Heart left ventricle (tissue), 16 donors: Measurements from ENCODE around the gene ANKRD13B. TPM values are rescaled to one million over a fixed set of nuclear protein-coding genes. Genes with fewer than 3 reads are reported as not detected.

Experiments
- ATAC-seq, 4 donors: fragments of 200-7000 bp; cut with Tn5 transposase; one replicate each; pipeline ENCODE4 v1.9.1; 2020 to 2022; ENCODE audit warnings: moderate library complexity in 4 of 4, mild to moderate bottlenecking in 3 of 4, moderate number of reproducible peaks in 1 of 4
- DNase-seq, 5 donors: peaks; one replicate each; pipeline ENCODE4 v3.0.0-alpha.2; 2020
- H3K27ac ChIP-seq, 12 donors: fragments of 200-600 bp; sonication (generic) in 4 of 12; one replicate each; pipeline versions ENCODE4 v1.5.0 to v1.8.0; 2016 to 2022; ENCODE audit warnings: mild to moderate bottlenecking in 2 of 12
- H3K27me3 ChIP-seq, 9 donors: fragments of 200-600 bp; sonication (generic) in 2 of 9; one replicate each; pipeline versions ENCODE4 v1.5.1 to v1.8.0; 2016 to 2022; ENCODE audit warnings: mild to moderate bottlenecking in 3 of 9
- H3K36me3 ChIP-seq, 9 donors: fragments of 200-600 bp; sonication (generic) in 2 of 9; one replicate each; pipeline versions ENCODE4 v1.5.0 to v1.8.0; 2018 to 2022; ENCODE audit warnings: mild to moderate bottlenecking in 2 of 9
- H3K4me1 ChIP-seq, 12 donors: fragments of 200-600 bp; sonication (generic) in 4 of 12; one replicate each; pipeline versions ENCODE4 v1.5.0 to v1.8.0; 2016 to 2022; ENCODE audit warnings: mild to moderate bottlenecking in 3 of 12
- H3K4me3 ChIP-seq, 12 donors: fragments of 200-600 bp; sonication (generic) in 4 of 12; one replicate each; pipeline versions ENCODE4 v1.5.0 to v1.8.0; 2017 to 2022; ENCODE audit warnings: mild to moderate bottlenecking in 9 of 12, moderate library complexity in 4 of 12
- H3K9me3 ChIP-seq, 12 donors: fragments of 200-600 bp; sonication (generic) in 4 of 12; one replicate each; pipeline versions ENCODE4 v1.5.0 to v1.8.0; 2016 to 2022; ENCODE audit warnings: mild to moderate bottlenecking in 1 of 12
- POLR2A ChIP-seq, 2 donors: fragments of 450-650 bp; IDR thresholded peaks; one replicate each; pipeline ENCODE4 v1.6.1; 2017; ENCODE audit warnings: antibody characterized with exemption in 2 of 2, mild to moderate bottlenecking in 2 of 2, moderate library complexity in 2 of 2
- WGBS, 4 donors: extraction: QIAGEN DNeasy Blood & Tissue Kit in 2 of 4; methylation state at CpG; one replicate each; pipeline versions ENCODE4 v1.1.5 to v1.1.7; 2013 to 2018; 5-methylcytosine and 5-hydroxymethylcytosine counted together
- intact Hi-C, 10 donors: fragments of 100-400 bp; cut with DNase I; formaldehyde crosslinking; loops; one replicate each; pipeline versions ENCODE4 v1.11.1 to v1.14.2; 2022
- polyA plus RNA-seq, 2 donors: library from polyadenylated mRNA; stranded (reverse); fragments of 200-250 nt; gene quantifications; one replicate each; pipeline ENCODE4 v1.2.3, GENCODE V29; 2013
- total RNA-seq, 9 donors: library from RNA; depleted of rRNA in 2 of 9; stranded (reverse); fragments of >200 nt in 2 of 9; fragmentation: NEBNext Ultra II Directional in 3 of 9; extraction: Animal tissue kit (Norgen Biotek cat#: 25700) in 3 of 9; gene quantifications; one replicate each; pipeline versions ENCODE4 v1.1.0 to v1.2.4, GENCODE V29; 2016 to 2023
- TF ChIP-seq, protein P1 (sequence below), 12 donors: fragments of 200-600 bp; sonication (generic) in 4 of 12; IDR thresholded peaks; one replicate each; pipeline versions ENCODE4 v1.5.0 to v1.8.0; 2018 to 2022; ENCODE audit warnings: antibody characterized with exemption in 12 of 12, mild to moderate bottlenecking in 5 of 12
- donor health status: ischemic (EF 13 %, LVEDD 7.1; RV severe dilation, severe dysfunction).
- donor health status: healthy with polysubstance abuse.
- donor health status: DM: no; HTN: yes; CAD: no.
- donor health status: DM: no; HTN: no; CAD: no.
- donor health status: ischemic (EF 25% LVEDD 6.9; RV normal size, moderate dysfunction).
- donor health status: ischemic (EF 25% LVEDD 5.7; RV mildly dilated, moderate dysfunction).
- donor health status: healthy.
- donor health status: DM: yes; HTN: yes; CAD: no.
- donor health status: ischemic (EF 35%, LVEDD 5.7; RV mildly dilated, moderate dysfunction).
- donor health status: nonischemic (EF 11% LVEDD 7.7; RV severe dilation, severe dysfunction).
- donor health status: DM: yes; HTN: yes; CAD: no.
- donor health status: PGD.
- donor health status: ischemic (EF 29% LVEDD 5.4; RV normal size, mild dysfunction).
- donor health status: nonischemic (EF 23%, LVEDD 6.1; RV moderate dilation, normal function).

The ANKRD13B gene
- total and polyA plus RNA-seq, 11 donors: 4.1 to 12.7 (median 6.1) TPM

DNA sequence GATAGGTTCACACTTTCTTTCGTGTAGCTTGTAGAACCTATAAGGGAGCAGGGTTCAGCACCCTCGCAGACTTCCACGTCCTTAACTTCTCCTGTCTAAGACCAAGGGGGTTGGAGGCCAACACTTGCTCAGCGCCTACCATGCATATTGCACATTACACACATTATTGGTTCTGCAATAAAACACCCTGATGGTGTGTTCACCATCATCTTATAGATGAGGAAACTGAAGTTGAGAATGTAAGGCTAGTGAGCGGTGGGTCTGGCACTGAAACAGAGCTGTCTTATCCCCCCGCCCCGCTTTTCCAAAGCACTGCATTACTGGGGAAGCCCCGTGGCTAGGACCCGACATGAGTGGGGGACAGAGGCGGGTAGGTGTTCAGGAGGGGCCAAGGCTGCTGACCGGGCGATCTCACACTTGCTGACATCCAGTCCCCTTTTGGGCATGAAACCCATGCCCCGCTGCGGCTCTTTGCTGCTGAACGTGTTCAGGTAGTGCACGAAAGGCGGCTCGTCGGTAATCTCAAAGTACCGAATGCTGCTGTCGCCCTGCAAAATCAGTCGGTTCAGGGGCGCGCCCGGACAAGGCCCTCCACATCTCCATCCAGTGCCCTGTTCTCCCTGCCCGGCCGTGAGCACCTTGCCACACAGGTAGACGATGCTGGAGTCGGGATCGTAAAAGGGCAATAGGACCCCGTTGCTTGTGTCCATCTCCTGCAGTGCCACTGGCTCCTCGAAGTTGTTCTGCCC, 23.5 kb downstream of the ANKRD13B start:
- TF ChIP-seq POLR2A (IDR thresholded peaks at IDR 0.05): no peak
- TF ChIP-seq, protein P1, sequence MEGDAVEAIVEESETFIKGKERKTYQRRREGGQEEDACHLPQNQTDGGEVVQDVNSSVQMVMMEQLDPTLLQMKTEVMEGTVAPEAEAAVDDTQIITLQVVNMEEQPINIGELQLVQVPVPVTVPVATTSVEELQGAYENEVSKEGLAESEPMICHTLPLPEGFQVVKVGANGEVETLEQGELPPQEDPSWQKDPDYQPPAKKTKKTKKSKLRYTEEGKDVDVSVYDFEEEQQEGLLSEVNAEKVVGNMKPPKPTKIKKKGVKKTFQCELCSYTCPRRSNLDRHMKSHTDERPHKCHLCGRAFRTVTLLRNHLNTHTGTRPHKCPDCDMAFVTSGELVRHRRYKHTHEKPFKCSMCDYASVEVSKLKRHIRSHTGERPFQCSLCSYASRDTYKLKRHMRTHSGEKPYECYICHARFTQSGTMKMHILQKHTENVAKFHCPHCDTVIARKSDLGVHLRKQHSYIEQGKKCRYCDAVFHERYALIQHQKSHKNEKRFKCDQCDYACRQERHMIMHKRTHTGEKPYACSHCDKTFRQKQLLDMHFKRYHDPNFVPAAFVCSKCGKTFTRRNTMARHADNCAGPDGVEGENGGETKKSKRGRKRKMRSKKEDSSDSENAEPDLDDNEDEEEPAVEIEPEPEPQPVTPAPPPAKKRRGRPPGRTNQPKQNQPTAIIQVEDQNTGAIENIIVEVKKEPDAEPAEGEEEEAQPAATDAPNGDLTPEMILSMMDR (IDR thresholded peaks at IDR 0.05): no peak
- Histone ChIP-seq H3K4me1 (peaks cover 6 to 87% (median 68%) of the 10 kb centered on the region in 12 donors), H3K4me3 (peak overlapping the region in 11 of 12 donors; percentile 29 to 61 (median 48)), H3K27ac (peak overlapping the region in 2 of 12 donors; percentile 44 to 51), H3K27me3 (no peaks in the 10 kb centered on the region), H3K9me3 (no peaks in the 10 kb centered on the region), H3K36me3 (peaks cover 0 to 10% (median 0%) of the 10 kb centered on the region in 9 donors)
- ATAC-seq: no peak
- WGBS, 4 donors: 63 to 71% (median 67%) methylated on average over 21 to 32 of the region's 32 CpGs
- DNase-seq: peak in 1 of 5 donors; percentile 31
- intact Hi-C loops: loop anchor here in 1 of 10 donors (5.0 kb wide), 2 partner anchors 34 to 161 kb away; no protein-coding TSS in a partner anchor

DNA sequence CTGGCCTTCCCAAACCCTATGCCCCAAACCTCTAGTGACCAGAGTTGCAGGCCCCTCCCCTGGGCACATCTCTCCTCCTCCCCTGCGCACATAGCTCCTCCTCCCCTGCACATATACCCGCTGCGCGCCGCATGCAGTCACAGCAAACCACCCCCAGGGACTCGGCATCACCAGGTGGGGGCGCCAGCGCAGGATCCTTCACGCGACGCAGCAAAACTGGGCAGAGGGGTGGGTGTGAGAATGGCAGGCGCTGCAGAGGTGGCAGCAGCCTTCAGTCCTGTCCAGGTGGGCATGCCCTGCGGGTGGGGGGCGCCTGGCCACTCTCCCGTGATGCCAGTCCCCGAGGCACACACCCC, 24.2 kb downstream of the ANKRD13B start:
- Histone ChIP-seq H3K4me1 (peaks cover 6 to 93% (median 72%) of the 10 kb centered on the region in 12 donors), H3K36me3 (peaks cover 0 to 10% (median 0%) of the 10 kb centered on the region in 9 donors), H3K27me3 (no peaks in the 10 kb centered on the region), H3K4me3 (peak overlapping the region in 9 of 12 donors; percentile 27 to 61 (median 43)), H3K27ac (no peak overlapping the region), H3K9me3 (no peaks in the 10 kb centered on the region)
- ATAC-seq (no peak), DNase-seq (peak in 4 of 5 donors; percentile 64 to 89 (median 71))
- 25 to 57% (median 34%) methylated on average over 15 to 16 of the region's 16 CpGs for WGBS, 4 donors
- intact Hi-C loops: loop anchor here in 1 of 10 donors (5.0 kb wide), 2 partner anchors 35 to 160 kb away; no protein-coding TSS in a partner anchor
- TF ChIP-seq, protein P1 (IDR thresholded peaks at IDR 0.05): peak in 10 of 12 donors; percentile 17 to 56 (median 38)
- no peak for TF ChIP-seq POLR2A (IDR thresholded peaks at IDR 0.05)

DNA sequence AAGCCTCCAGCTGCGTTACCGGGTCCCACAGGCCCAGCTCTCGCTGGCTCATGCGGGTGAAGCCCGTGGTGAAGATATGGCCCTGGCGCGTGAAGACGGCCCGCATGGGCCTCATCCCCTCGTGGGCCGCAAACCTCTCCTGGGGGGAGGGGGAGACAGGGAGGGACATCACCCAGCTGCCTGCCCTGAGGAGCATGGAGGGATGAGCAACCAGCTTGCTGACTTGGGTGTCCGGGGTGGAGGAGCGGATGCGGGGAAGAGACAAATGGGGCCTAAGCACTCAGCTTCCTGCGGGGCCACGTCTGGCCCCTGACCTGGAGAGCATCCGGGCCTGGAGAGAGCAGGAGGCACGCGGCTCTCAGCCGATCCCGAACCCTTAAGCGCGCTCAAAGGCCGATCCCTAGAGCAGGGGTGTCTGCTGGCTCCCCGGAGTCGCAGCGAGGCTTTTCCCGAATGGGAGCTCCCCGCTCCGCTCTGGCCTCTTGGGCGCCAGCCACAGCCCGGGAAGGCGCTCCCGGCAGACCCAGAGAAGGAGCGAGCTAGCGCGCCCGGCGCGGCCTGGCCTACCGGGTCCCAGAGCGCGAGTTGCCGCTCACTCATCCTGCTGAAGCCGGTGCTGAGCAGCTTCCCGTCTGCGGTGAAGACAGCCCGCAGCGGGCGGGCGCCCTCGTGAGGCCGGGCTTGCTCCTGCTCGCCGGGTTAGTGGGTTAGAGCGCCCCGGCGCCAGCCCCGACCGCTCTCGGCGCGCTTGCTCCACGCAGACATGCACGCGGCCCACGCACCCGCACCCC, 24.7 kb downstream of the ANKRD13B start:
- H3K27ac ChIP-seq: peak overlapping the region in 8 of 12 donors; percentile 23 to 90 (median 44)
- H3K27me3 ChIP-seq: no peaks in the 10 kb centered on the region
- peaks cover 6 to 93% (median 72%) of the 10 kb centered on the region in 12 donors for H3K4me1 ChIP-seq
- 20 to 52% (median 26%) methylated on average over 18 to 68 of the region's 68 CpGs for WGBS, 4 donors
- H3K36me3 ChIP-seq: peaks cover 0 to 10% (median 0%) of the 10 kb centered on the region in 9 donors
- no peak for TF ChIP-seq POLR2A (IDR thresholded peaks at IDR 0.05)
- TF ChIP-seq, protein P1 (IDR thresholded peaks at IDR 0.05): peak; percentile 38 to 73 (median 64)
- intact Hi-C loops: loop anchor here in 1 of 10 donors (5.0 kb wide), 2 partner anchors 35 to 160 kb away; no protein-coding TSS in a partner anchor
- peak in 3 of 4 donors; percentile 1 to 18 (median 5) for ATAC-seq
- peak overlapping the region in 11 of 12 donors; percentile 4 to 61 (median 39) for H3K4me3 ChIP-seq
- peak; percentile 73 to 93 (median 81) for DNase-seq
- H3K9me3 ChIP-seq: no peaks in the 10 kb centered on the region
